ENCODE data around the gene NBPF3. TPM values are rescaled to one million over a fixed set of nuclear protein-coding genes. Genes with fewer than 3 reads are reported as not detected.
A peak's percentile ranks its signal among the peaks of the same experiment; 100 is the strongest.

NBPF3 gene
- total and polyA plus RNA-seq, 2 experiments from 2014 or later: 2.7 to 18.1 TPM

GRCh38 chr1:21507511-21508270, 67.8 kb downstream of the NBPF3 start:
- Histone ChIP-seq H3K27me3 (ENCODE audit: insufficient read depth) (peaks cover 12% of the 10 kb centered on the region), H3K9me2 (ENCODE audit: insufficient read depth) (no peaks in the 10 kb centered on the region), H3K79me2 (replicated peaks; ENCODE audit: insufficient read depth) (peaks cover 23% of the 10 kb centered on the region), H3K27ac (ENCODE audit: low read depth) (no peak overlapping the region), H4K20me1 (replicated peaks; ENCODE audit: insufficient read depth) (no peaks in the 10 kb centered on the region; the same call in none of the 2 replicates), H3K4me1 (ENCODE audit: insufficient read depth) (peaks cover 26% of the 10 kb centered on the region), H3K4me3 (no peak overlapping the region), H3F3A (replicated peaks; ENCODE audit: low read depth) (no peaks in the 10 kb centered on the region), H3K36me3 (ENCODE audit: insufficient read depth) (no peaks in the 10 kb centered on the region), H2AFZ (peak overlapping the region; percentile 99; the same call in 1 of the 2 replicates), H3K4me2 (no peak overlapping the region)
- DNase-seq (ENCODE audit: low spot score) (no peak), ATAC-seq (no peak)
- Mint-ChIP-seq H3K4me1 (peaks cover 36% of the 10 kb centered on the region), H3K4me3 (peak overlapping the region; percentile 23; the same call in 1 of the 3 replicates), H3K9me3 (no peaks in the 10 kb centered on the region), H3K27ac (no peak overlapping the region), H3K27me3 (ENCODE audit: insufficient read depth, low read depth, poor library complexity) (peaks cover 14% of the 10 kb centered on the region), H3K36me3 (ENCODE audit: low read depth) (peaks cover 11% of the 10 kb centered on the region; the same call in 2 of the 3 replicates)
- TF ChIP-seq CTCF (conservative IDR thresholded peaks at IDR 0.05; ENCODE audit: low read depth in 2 of 2) (no peak), ZNF331 (CRISPR knock-in tag; IDR thresholded peaks at IDR 0.05; ENCODE audit: low read depth) (no peak), EZH2 (IDR thresholded peaks at IDR 0.05; ENCODE audit: low read depth, unreplicated experiment) (no peak), CREB1 (CRISPR knock-in tag; IDR thresholded peaks at IDR 0.05; ENCODE audit: low read depth) (no peak), POLR2AphosphoS5 (IDR thresholded peaks at IDR 0.05; ENCODE audit: low read depth) (no peak), EZH2phosphoT487 (IDR thresholded peaks at IDR 0.05; ENCODE audit: unreplicated experiment) (no peak), ETS1 (IDR thresholded peaks at IDR 0.05) (no peak), JUNB (IDR thresholded peaks at IDR 0.05; ENCODE audit: unreplicated experiment) (no peak), ZNF114 (CRISPR knock-in tag; IDR thresholded peaks at IDR 0.05) (no peak), ZNF462 (CRISPR knock-in tag; IDR thresholded peaks at IDR 0.05) (no peak), STAT1 (IDR thresholded peaks at IDR 0.05; ENCODE audit: unreplicated experiment) (no peak), REST (IDR thresholded peaks at IDR 0.05; ENCODE audit: unreplicated experiment) (no peak), NANOG (IDR thresholded peaks at IDR 0.05; ENCODE audit: borderline replicate concordance) (no peak)
